ENCODE results near the gene XG. TPM values are rescaled to one million over a fixed set of nuclear protein-coding genes. Genes with fewer than 3 reads are reported as not detected.

Gene XG
- total and polyA plus RNA-seq, 2 of the 4 experiments (the other 2 are of a cell fraction), result under 0.01 TPM; not detected in 1

DNA sequence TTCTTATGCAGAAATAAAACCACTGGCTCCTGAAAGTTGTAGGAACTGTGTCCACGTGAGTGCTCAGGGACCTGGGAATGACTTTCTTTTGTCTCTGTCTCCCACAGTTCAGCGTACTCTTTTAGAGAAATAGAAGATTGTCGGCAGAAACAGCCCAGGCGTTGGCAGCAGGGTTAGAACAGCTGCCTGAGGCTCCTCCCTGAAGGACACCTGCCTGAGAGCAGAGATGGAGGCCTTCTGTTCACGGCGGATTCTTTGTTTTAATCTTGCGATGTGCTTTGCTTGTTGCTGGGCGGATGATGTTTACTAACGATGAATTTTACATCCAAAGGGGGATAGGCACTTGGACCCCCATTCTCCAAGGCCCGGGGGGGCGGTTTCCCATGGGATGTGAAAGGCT lies 11.2 kb upstream of the XG start:
- H3K27ac ChIP-seq (ENCODE audit: insufficient read depth, low read length), result no peak overlapping the region
- no peaks in the 10 kb centered on the region for H3K27me3 ChIP-seq (ENCODE audit: control insufficient read depth, insufficient read depth, low read length)
- H2AFZ ChIP-seq (replicated peaks; ENCODE audit: low read length, poor library complexity), result no peak overlapping the region
- H3K9me1 ChIP-seq (ENCODE audit: insufficient read depth, low read length), result no peaks in the 10 kb centered on the region; the same call in 1 of the 2 replicates
- no peaks in the 10 kb centered on the region for H3K9me3 ChIP-seq (ENCODE audit: control insufficient read depth, insufficient read depth, low read length)
- H3K79me1 ChIP-seq (ENCODE audit: low read depth in 1 of 2, low read length in 2 of 2), result 0 out of 4 replicates have a peak, but pooled peaks cover 0 to 4% of the 10 kb centered on the region in 2 experiments
- no TSS peak for BruUV-seq (replicated peaks)
- H4K91ac ChIP-seq (ENCODE audit: insufficient read depth, low read depth, low read length), result no peak overlapping the region
- DNase-seq (no peak), ATAC-seq (ENCODE audit: low read depth) (no peak)
- no peak overlapping the region for H2AK5ac ChIP-seq (ENCODE audit: low read depth, low read length)
- no peak overlapping the region for H2AK9ac ChIP-seq (replicated peaks; ENCODE audit: low read depth, low read length, poor library complexity)
- POLR2A ChIA-PET (ENCODE audit: unreplicated experiment), result no interaction called here
- H2BK5ac ChIP-seq (ENCODE audit: low read depth, low read length, poor library complexity, severe bottlenecking), result no peak overlapping the region
- WGBS, 2 experiments (ENCODE audit: extremely low coverage in 2 of 2, insufficient read length in 1 of 2), result 91% methylated on average over 8 of the region's 11 CpGs; no CpG with 5 or more reads in 1 of the 2 experiments
- TF ChIP-seq NFE2L2 (IDR thresholded peaks at IDR 0.05; ENCODE audit: low read depth, low read length) (no peak), RCOR1 (IDR thresholded peaks at IDR 0.05; ENCODE audit: insufficient replicate concordance, low read length) (no peak), CHD1 (IDR thresholded peaks at IDR 0.05; ENCODE audit: low read depth, low read length) (no peak), RAD21 (IDR thresholded peaks at IDR 0.05; ENCODE audit: low read length) (no peak), POLR2A (IDR thresholded peaks at IDR 0.05; ENCODE audit: low read depth, low read length) (no peak), MAFK (IDR thresholded peaks at IDR 0.05; ENCODE audit: low read depth, low read length) (no peak), CEBPB (IDR thresholded peaks at IDR 0.05; ENCODE audit: low read depth, low read length) (no peak), MAZ (IDR thresholded peaks at IDR 0.05; ENCODE audit: borderline replicate concordance, low read depth, low read length) (no peak), CTCF (conservative IDR thresholded peaks at IDR 0.05; ENCODE audit: low read depth, low read length) (no peak)
- H3K18ac ChIP-seq (ENCODE audit: low read depth, low read length), result no peak overlapping the region
- H2BK15ac ChIP-seq (ENCODE audit: low read depth, low read length), result no peak overlapping the region
- peaks cover 30% of the 10 kb centered on the region for H3K36me3 ChIP-seq (ENCODE audit: control insufficient read depth, insufficient read depth, low read length)
- no peak overlapping the region for H4K8ac ChIP-seq (ENCODE audit: low read depth in 2 of 2, low read length in 2 of 2)
- in situ Hi-C loops (cut with MboI; ENCODE audit: low sequenced_read_pairs) (no loop called here), dilution Hi-C loops (cut with HindIII; ENCODE audit: low sequenced_read_pairs, unreplicated experiment) (no loop called here), intact Hi-C loops (cut with micrococcal nuclease) (no loop called here)
- no peak overlapping the region for H4K5ac ChIP-seq (ENCODE audit: low read depth, low read length)
- H3K9ac ChIP-seq (ENCODE audit: low read depth, low read length), result no peak overlapping the region
- no peak overlapping the region for H2BK20ac ChIP-seq (ENCODE audit: low read depth, low read length)
- H3K4me1 ChIP-seq (ENCODE audit: control insufficient read depth, insufficient read depth, low read length), result no peaks in the 10 kb centered on the region
- no peak overlapping the region for H3K14ac ChIP-seq (replicated peaks; ENCODE audit: low read depth, low read length)
- H3K4ac ChIP-seq (ENCODE audit: low read depth, low read length), result no peak overlapping the region
- no peaks in the 10 kb centered on the region; the same call in 1 of the 2 replicates for H4K20me1 ChIP-seq (ENCODE audit: insufficient read depth, low read length)
- CTCF ChIA-PET, result no interaction called here
- H3K56ac ChIP-seq (ENCODE audit: extremely low read depth, insufficient read depth, low read length), result no peak overlapping the region
- H3K23ac ChIP-seq (ENCODE audit: low read depth, low read length), result no peak overlapping the region
- no peak overlapping the region for H3K4me3 ChIP-seq (ENCODE audit: insufficient read depth, low read depth, low read length)
- H3K4me2 ChIP-seq (ENCODE audit: low read depth, low read length), result no peak overlapping the region
- H2BK120ac ChIP-seq (ENCODE audit: low read depth, low read length), result no peak overlapping the region

Data from IMR-90 (cell line).